H1 (cell line): ENCODE data around the gene MAML3. TPM values are rescaled to one million over a fixed set of nuclear protein-coding genes. Genes with fewer than 3 reads are reported as not detected.

Source experiments
- CHD1 ChIP-seq: IDR thresholded peaks from 2 replicates; pipeline ENCODE4 v1.6.1; 2012; ENCODE audit warnings: low read depth, low read length, improper control_type of control experiment
- HDAC6 ChIP-seq: IDR thresholded peaks from one replicate; pipeline ENCODE4 v1.7.1; 2012; ENCODE audit warnings: low read depth, mild to moderate bottlenecking, inconsistent platforms, low read length, moderate library complexity
- RFX5 ChIP-seq: IDR thresholded peaks from 2 replicates; pipeline ENCODE4 v1.6.1; 2011; ENCODE audit warnings: low read depth, low read length, improper control_type of control experiment, borderline replicate concordance
- SP4 ChIP-seq: IDR thresholded peaks from 2 replicates; pipeline ENCODE4 v1.6.1; 2012; ENCODE audit warnings: low read length, inconsistent platforms
- TCF12 ChIP-seq: IDR thresholded peaks from 2 replicates; pipeline ENCODE4 v1.6.1; 2011; ENCODE audit warnings: low read depth, mild to moderate bottlenecking, low read length
- polyA plus RNA-seq, 7 experiments: library from polyadenylated mRNA; depleted of rRNA in 3 of 7; stranded (reverse) in 5 of 7; unstranded in 2 of 7; fragments of >200 nt in 5 of 7; fragments of 200-250 nt in 2 of 7; gene quantifications; 1 replicate in 5 of 7; 2 replicates in 1 of 7; 4 replicates in 1 of 7; pipeline versions ENCODE4 v1.2.1 to v1.2.3, GENCODE V29; 2011 to 2013; ENCODE audit warnings: missing spikeins in 2 of 7, mixed read lengths in 2 of 7
- total RNA-seq: library from RNA; stranded (reverse); fragmentation: NEBNext Ultra II Directional; extraction: Animal tissue kit (Norgen Biotek cat#: 25700); gene quantifications from 2 replicates; pipeline ENCODE4 v1.2.1, GENCODE V29; 2021

Gene MAML3
- total and polyA plus RNA-seq, 2 of the 8 experiments (the other 6 are each of a cell fraction or from before 2014, with no cell fraction given) = 2.1 to 5.7 TPM

DNA sequence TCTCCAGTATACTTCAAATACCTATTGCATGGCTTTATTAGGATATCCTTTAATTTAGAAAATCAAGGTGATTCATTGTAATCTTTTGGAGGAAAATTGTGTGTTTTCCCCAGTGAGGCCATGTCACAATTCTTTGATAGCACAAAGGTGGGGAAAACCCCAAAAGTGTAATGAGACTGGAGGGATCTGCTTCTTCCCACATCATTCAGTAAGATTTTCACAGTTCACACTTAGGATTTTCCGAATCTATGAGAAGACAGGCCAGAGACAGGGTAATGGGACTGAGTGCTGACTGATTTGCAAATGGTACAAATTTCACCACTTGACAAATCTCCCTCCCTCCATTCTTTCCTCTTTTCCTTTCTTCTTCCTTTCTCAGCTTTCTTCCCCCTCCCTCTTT, 307.2 kb downstream of the MAML3 start (continued):
- TF ChIP-seq SP4 (no peak), CHD1 (no peak), HDAC6 (no peak), RFX5 (no peak), TCF12 (no peak)
